IMR-90 (cell line): ENCODE measurements around the gene SERPINB13. TPM values are rescaled to one million over a fixed set of nuclear protein-coding genes. Genes with fewer than 3 reads are reported as not detected.

Experiments used
- ATAC-seq: fragments of 200-7000 bp; cut with Tn5 transposase; 2 replicates; pipeline ENCODE4 v1.9.1; 2020; ENCODE audit warnings: low read depth, mild to moderate bottlenecking, moderate library complexity
- BruUV-seq: library from RNA; stranded (reverse); fragments of 400-500 nt; replicated peaks from 2 replicates; lab custom pipeline; 2021; lab: Mats Ljungman, UMichigan
- CTCF ChIA-PET: fragments of 300-600 bp; formaldehyde crosslinking; extraction: SDS; loops from one replicate; lab custom pipeline; 2021; ENCODE audit warnings: antibody characterized with exemption; lab: Yijun Ruan, JAX
- POLR2A ChIA-PET: fragments of 300-600 bp; sonication (Branson Sonifier 250); formaldehyde crosslinking; loops from one replicate; lab custom pipeline; 2022; ENCODE audit warnings: antibody characterized with exemption; ENCODE audit not compliant: unreplicated experiment; lab: Charles Lee
- DNase-seq: peaks from one replicate; pipeline ENCODE4 v3.0.0; 2013
- H2AFZ ChIP-seq: replicated peaks from 2 replicates; pipeline ENCODE3; 2013; ENCODE audit warnings: low read length, mild to moderate bottlenecking; ENCODE audit not compliant: poor library complexity
- H2AK5ac ChIP-seq: 2 replicates; pipeline ENCODE4 v1.6.1; 2013; ENCODE audit warnings: low read depth, low read length, inconsistent platforms
- H2AK9ac ChIP-seq: replicated peaks from 2 replicates; pipeline ENCODE3; 2013; ENCODE audit warnings: mild to moderate bottlenecking, low read depth, low read length, moderate library complexity; ENCODE audit not compliant: poor library complexity
- H2BK120ac ChIP-seq: 2 replicates; pipeline ENCODE4 v1.6.1; 2013; ENCODE audit warnings: low read depth, low read length, inconsistent platforms
- H2BK15ac ChIP-seq: 3 replicates; pipeline ENCODE4 v1.6.1; 2013; ENCODE audit warnings: low read depth, low read length, inconsistent platforms
- H2BK20ac ChIP-seq: 2 replicates; pipeline ENCODE4 v1.6.1; 2013; ENCODE audit warnings: low read depth, mild to moderate bottlenecking, inconsistent platforms, low read length, moderate library complexity
- H2BK5ac ChIP-seq: 2 replicates; pipeline ENCODE4 v1.6.1; 2013; ENCODE audit warnings: mild to moderate bottlenecking, low read depth, low read length, inconsistent platforms; ENCODE audit not compliant: poor library complexity, severe bottlenecking
- H3K14ac ChIP-seq: replicated peaks from 2 replicates; pipeline ENCODE4 v1.6.1; 2013; ENCODE audit warnings: low read depth, low read length, inconsistent platforms
- H3K18ac ChIP-seq: 2 replicates; pipeline ENCODE4 v1.6.1; 2013; ENCODE audit warnings: low read depth, low read length, control low read depth
- H3K23ac ChIP-seq: 2 replicates; pipeline ENCODE4 v1.6.1; 2013; ENCODE audit warnings: low read depth, low read length, inconsistent platforms
- H3K27ac ChIP-seq: 2 replicates; pipeline ENCODE4 v1.5.1; 2013; ENCODE audit warnings: mild to moderate bottlenecking, control low read depth, low read length; ENCODE audit not compliant: insufficient read depth
- H3K27me3 ChIP-seq: 2 replicates; pipeline ENCODE4 v1.6.1; 2013; ENCODE audit warnings: low read length; ENCODE audit not compliant: control insufficient read depth, insufficient read depth
- H3K36me3 ChIP-seq: 2 replicates; pipeline ENCODE4 v1.6.1; 2013; ENCODE audit warnings: low read length, mixed read lengths; ENCODE audit not compliant: control insufficient read depth, insufficient read depth
- H3K4ac ChIP-seq: 2 replicates; pipeline ENCODE4 v1.6.1; 2013; ENCODE audit warnings: low read depth, low read length, inconsistent platforms
- H3K4me1 ChIP-seq: 2 replicates; pipeline ENCODE4 v1.6.1; 2013; ENCODE audit warnings: low read length, mixed read lengths; ENCODE audit not compliant: control insufficient read depth, insufficient read depth
- H3K4me2 ChIP-seq: 2 replicates; pipeline ENCODE4 v1.6.1; 2013; ENCODE audit warnings: low read depth, mild to moderate bottlenecking, control low read depth, low read length, moderate library complexity
- H3K4me3 ChIP-seq: 2 replicates; pipeline ENCODE4 v1.5.1; 2013; ENCODE audit warnings: low read depth, mild to moderate bottlenecking, control low read depth, low read length, moderate library complexity; ENCODE audit not compliant: insufficient read depth
- H3K56ac ChIP-seq: 2 replicates; pipeline ENCODE4 v1.6.1; 2013; ENCODE audit warnings: low read length, inconsistent platforms; ENCODE audit not compliant: insufficient read depth; ENCODE audit errors: extremely low read depth
- H3K79me1 ChIP-seq, 2 experiments: 2 replicates each; pipeline ENCODE4 v1.6.1; 2013; ENCODE audit warnings: low read length in 2 of 2, inconsistent platforms in 1 of 2, low read depth in 1 of 2
- H3K9ac ChIP-seq: 2 replicates; pipeline ENCODE4 v1.6.1; 2013; ENCODE audit warnings: low read depth, low read length, control low read depth
- H3K9me1 ChIP-seq: 2 replicates; pipeline ENCODE4 v1.6.1; 2013; ENCODE audit warnings: low read length, inconsistent platforms; ENCODE audit not compliant: insufficient read depth
- H3K9me3 ChIP-seq: 2 replicates; pipeline ENCODE4 v1.6.1; 2013; ENCODE audit warnings: low read length; ENCODE audit not compliant: control insufficient read depth, insufficient read depth
- H4K20me1 ChIP-seq: 2 replicates; pipeline ENCODE4 v1.6.1; 2013; ENCODE audit warnings: low read length, inconsistent platforms; ENCODE audit not compliant: insufficient read depth
- H4K5ac ChIP-seq: 2 replicates; pipeline ENCODE4 v1.6.1; 2013; ENCODE audit warnings: mild to moderate bottlenecking, low read depth, low read length, control low read depth
- H4K8ac ChIP-seq, 2 experiments: 2 replicates each; pipeline ENCODE4 v1.6.1; 2013; ENCODE audit warnings: low read depth in 2 of 2, low read length in 2 of 2, control low read depth in 1 of 2, inconsistent platforms in 1 of 2
- H4K91ac ChIP-seq: 2 replicates; pipeline ENCODE4 v1.6.1; 2013; ENCODE audit warnings: low read depth, low read length, inconsistent platforms; ENCODE audit not compliant: insufficient read depth
- BHLHE40 ChIP-seq: fragments of 150-350 bp; IDR thresholded peaks from 2 replicates; pipeline ENCODE4 v1.6.1; 2016; ENCODE audit warnings: mild to moderate bottlenecking, low read depth, low read length
- FOS ChIP-seq: fragments of 150-350 bp; IDR thresholded peaks from 2 replicates; pipeline ENCODE4 v1.6.1; 2016; ENCODE audit warnings: low read depth, low read length
- MAFK ChIP-seq: IDR thresholded peaks from 2 replicates; pipeline ENCODE4 v1.6.1; 2012; ENCODE audit warnings: low read depth, low read length, improper control_type of control experiment
- MAZ ChIP-seq: IDR thresholded peaks from 2 replicates; pipeline ENCODE4 v1.6.1; 2012; ENCODE audit warnings: low read depth, mild to moderate bottlenecking, low read length, improper control_type of control experiment, moderate library complexity, borderline replicate concordance
- MXI1 ChIP-seq: IDR thresholded peaks from 2 replicates; pipeline ENCODE4 v1.6.1; 2012; ENCODE audit warnings: low read depth, mild to moderate bottlenecking, low read length, moderate library complexity, borderline replicate concordance
- NFE2L2 ChIP-seq: fragments of 150-350 bp; IDR thresholded peaks from 2 replicates; pipeline ENCODE4 v1.6.1; 2016; ENCODE audit warnings: low read depth, mild to moderate bottlenecking, low read length
- POLR2A ChIP-seq: IDR thresholded peaks from 2 replicates; pipeline ENCODE4 v1.6.1; 2012; ENCODE audit warnings: mild to moderate bottlenecking, low read depth, low read length
- RAD21 ChIP-seq: IDR thresholded peaks from 2 replicates; pipeline ENCODE4 v1.6.1; 2012; ENCODE audit warnings: low read length, improper control_type of control experiment
- RCOR1 ChIP-seq: IDR thresholded peaks from 2 replicates; pipeline ENCODE4 v1.6.1; 2012; ENCODE audit warnings: mild to moderate bottlenecking, low read length, improper control_type of control experiment; ENCODE audit not compliant: insufficient replicate concordance
- RFX5 ChIP-seq: IDR thresholded peaks from 2 replicates; pipeline ENCODE4 v1.8.0; 2012; ENCODE audit warnings: low read depth, mild to moderate bottlenecking, low read length, moderate library complexity
- SMC3 ChIP-seq: fragments of 150-350 bp; IDR thresholded peaks from 2 replicates; pipeline ENCODE4 v1.6.1; 2016; ENCODE audit warnings: low read depth, mild to moderate bottlenecking, antibody characterized with exemption, low read length, moderate library complexity
- WGBS, 2 experiments: methylation state at CpG; one replicate each; pipeline versions ENCODE4 v1.1.5 to v1.1.7; 2013; ENCODE audit warnings: missing lambda C conversion rate in 2 of 2; ENCODE audit not compliant: insufficient read length in 1 of 2; ENCODE audit errors: extremely low coverage in 2 of 2; 5-methylcytosine and 5-hydroxymethylcytosine counted together
- dilution Hi-C: fragments of 300-500 bp; cut with HindIII; formaldehyde crosslinking; loops from one replicate; pipeline ENCODE4 v1.14.3; 2018; ENCODE audit warnings: low sequenced_read_pairs; ENCODE audit not compliant: unreplicated experiment
- in situ Hi-C: fragments of 300-500 bp; cut with MboI; formaldehyde crosslinking; loops from 3 replicates; pipeline ENCODE4 v1.14.3; 2019; ENCODE audit warnings: low sequenced_read_pairs, inconsistent platforms, mixed read lengths
- intact Hi-C: fragments of 100-400 bp; cut with micrococcal nuclease; formaldehyde crosslinking; loops from 2 replicates; pipeline ENCODE4 v1.10.0; 2022
- polyA plus RNA-seq, 3 experiments: library from polyadenylated mRNA; depleted of rRNA; stranded (reverse); fragments of >200 nt; gene quantifications; 2 replicates each; pipeline ENCODE4 v1.2.3, GENCODE V29; 2012; ENCODE audit warnings: low replicate concordance in 1 of 3
- total RNA-seq: library from RNA; depleted of rRNA; stranded (reverse); fragments of >200 nt; gene quantifications from 2 replicates; pipeline ENCODE4 v1.2.3, GENCODE V29; 2012
- TF ChIP-seq, protein P1 (sequence below): fragments of 150-350 bp; IDR thresholded peaks from 2 replicates; pipeline ENCODE4 v1.6.1; 2016; ENCODE audit warnings: low read depth, mild to moderate bottlenecking, low read length, moderate library complexity, borderline replicate concordance
- TF ChIP-seq, protein P2 (sequence below): conservative IDR thresholded peaks from 2 replicates; pipeline ENCODE4 v1.5.1; 2012; ENCODE audit warnings: mild to moderate bottlenecking, low read depth, low read length, improper control_type of control experiment
- TF ChIP-seq, protein P3 (sequence below): fragments of 150-350 bp; IDR thresholded peaks from 2 replicates; pipeline ENCODE4 v1.6.1; 2017; ENCODE audit warnings: mild to moderate bottlenecking, antibody characterized with exemption, low read length, low read depth

Gene SERPINB13
- total and polyA plus RNA-seq, 2 of the 4 experiments (the other 2 are of a cell fraction): not detected

DNA sequence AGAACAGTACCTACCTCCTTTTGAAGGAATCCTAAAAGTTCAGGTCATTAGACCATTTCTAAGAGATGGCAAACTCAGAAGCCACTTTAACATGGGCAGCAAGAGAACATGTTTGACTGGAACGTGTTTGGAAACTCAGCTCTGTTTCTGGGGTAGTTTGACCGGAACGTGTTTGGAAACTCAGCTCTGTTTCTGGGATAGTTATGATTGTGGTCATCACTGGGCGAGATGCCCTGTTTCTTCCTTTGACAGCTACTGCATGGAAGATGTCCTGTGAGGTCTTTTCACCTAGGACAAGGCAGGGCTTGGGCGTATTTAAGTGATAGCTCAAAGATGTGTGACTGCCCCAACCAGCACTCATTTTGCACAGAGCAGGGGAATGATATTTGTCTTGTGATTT, 19.9 kb upstream of the SERPINB13 start:
- Histone ChIP-seq H2AK5ac (no peak overlapping the region), H3K4ac (no peak overlapping the region), H3K36me3 (no peaks in the 10 kb centered on the region), H3K27ac (no peak overlapping the region), H2BK20ac (no peak overlapping the region), H3K14ac (no peak overlapping the region), H3K9me3 (no peaks in the 10 kb centered on the region), H2AFZ (no peak overlapping the region), H3K9me1 (no peaks in the 10 kb centered on the region), H3K27me3 (peaks cover 8% of the 10 kb centered on the region; the same call in 1 of the 2 replicates), H4K8ac (no peak overlapping the region), H3K4me1 (no peaks in the 10 kb centered on the region), H3K9ac (no peak overlapping the region), H3K18ac (no peak overlapping the region), H4K5ac (no peak overlapping the region), H3K4me2 (no peak overlapping the region), H2AK9ac (no peak overlapping the region), H4K91ac (no peak overlapping the region), H2BK15ac (no peak overlapping the region), H2BK5ac (no peak overlapping the region), H2BK120ac (no peak overlapping the region), H3K79me1 (no peaks in the 10 kb centered on the region), H3K4me3 (no peak overlapping the region), H3K56ac (no peak overlapping the region), H4K20me1 (no peaks in the 10 kb centered on the region), H3K23ac (no peak overlapping the region)
- DNase-seq (no peak), ATAC-seq (no peak)
- no TSS peak for BruUV-seq
- CTCF ChIA-PET: no interaction called here
- intact Hi-C loops: no loop called here
- 68% methylated on average over 4 of the region's 5 CpGs; no CpG with 5 or more reads in 1 of the 2 experiments for WGBS, 2 experiments
- dilution Hi-C loops: no loop called here
- POLR2A ChIA-PET: no interaction called here
- in situ Hi-C loops: no loop called here
- TF ChIP-seq RFX5 (no peak), MAFK (no peak), FOS (no peak), MXI1 (no peak), POLR2A (no peak), MAZ (no peak), NFE2L2 (no peak), RAD21 (no peak), BHLHE40 (no peak), RCOR1 (no peak), SMC3 (no peak)
- TF ChIP-seq, protein P1, sequence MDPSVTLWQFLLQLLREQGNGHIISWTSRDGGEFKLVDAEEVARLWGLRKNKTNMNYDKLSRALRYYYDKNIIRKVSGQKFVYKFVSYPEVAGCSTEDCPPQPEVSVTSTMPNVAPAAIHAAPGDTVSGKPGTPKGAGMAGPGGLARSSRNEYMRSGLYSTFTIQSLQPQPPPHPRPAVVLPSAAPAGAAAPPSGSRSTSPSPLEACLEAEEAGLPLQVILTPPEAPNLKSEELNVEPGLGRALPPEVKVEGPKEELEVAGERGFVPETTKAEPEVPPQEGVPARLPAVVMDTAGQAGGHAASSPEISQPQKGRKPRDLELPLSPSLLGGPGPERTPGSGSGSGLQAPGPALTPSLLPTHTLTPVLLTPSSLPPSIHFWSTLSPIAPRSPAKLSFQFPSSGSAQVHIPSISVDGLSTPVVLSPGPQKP: no peak
- TF ChIP-seq, protein P2, sequence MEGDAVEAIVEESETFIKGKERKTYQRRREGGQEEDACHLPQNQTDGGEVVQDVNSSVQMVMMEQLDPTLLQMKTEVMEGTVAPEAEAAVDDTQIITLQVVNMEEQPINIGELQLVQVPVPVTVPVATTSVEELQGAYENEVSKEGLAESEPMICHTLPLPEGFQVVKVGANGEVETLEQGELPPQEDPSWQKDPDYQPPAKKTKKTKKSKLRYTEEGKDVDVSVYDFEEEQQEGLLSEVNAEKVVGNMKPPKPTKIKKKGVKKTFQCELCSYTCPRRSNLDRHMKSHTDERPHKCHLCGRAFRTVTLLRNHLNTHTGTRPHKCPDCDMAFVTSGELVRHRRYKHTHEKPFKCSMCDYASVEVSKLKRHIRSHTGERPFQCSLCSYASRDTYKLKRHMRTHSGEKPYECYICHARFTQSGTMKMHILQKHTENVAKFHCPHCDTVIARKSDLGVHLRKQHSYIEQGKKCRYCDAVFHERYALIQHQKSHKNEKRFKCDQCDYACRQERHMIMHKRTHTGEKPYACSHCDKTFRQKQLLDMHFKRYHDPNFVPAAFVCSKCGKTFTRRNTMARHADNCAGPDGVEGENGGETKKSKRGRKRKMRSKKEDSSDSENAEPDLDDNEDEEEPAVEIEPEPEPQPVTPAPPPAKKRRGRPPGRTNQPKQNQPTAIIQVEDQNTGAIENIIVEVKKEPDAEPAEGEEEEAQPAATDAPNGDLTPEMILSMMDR: no peak
- TF ChIP-seq, protein P3, sequence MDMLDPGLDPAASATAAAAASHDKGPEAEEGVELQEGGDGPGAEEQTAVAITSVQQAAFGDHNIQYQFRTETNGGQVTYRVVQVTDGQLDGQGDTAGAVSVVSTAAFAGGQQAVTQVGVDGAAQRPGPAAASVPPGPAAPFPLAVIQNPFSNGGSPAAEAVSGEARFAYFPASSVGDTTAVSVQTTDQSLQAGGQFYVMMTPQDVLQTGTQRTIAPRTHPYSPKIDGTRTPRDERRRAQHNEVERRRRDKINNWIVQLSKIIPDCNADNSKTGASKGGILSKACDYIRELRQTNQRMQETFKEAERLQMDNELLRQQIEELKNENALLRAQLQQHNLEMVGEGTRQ: no peak
